Measurements from ENCODE around the gene KCNG4.

The KCNG4 gene

GRCh38 chr16:84247844-84248243 is 8.0 kb upstream of the KCNG4 start:
- no peaks in the 10 kb centered on the region for H3K4me1 ChIP-seq
- intact Hi-C loops (cut with DNase I; ENCODE audit: low total_unique reads), result no loop called here
- TF ChIP-seq, protein P1, sequence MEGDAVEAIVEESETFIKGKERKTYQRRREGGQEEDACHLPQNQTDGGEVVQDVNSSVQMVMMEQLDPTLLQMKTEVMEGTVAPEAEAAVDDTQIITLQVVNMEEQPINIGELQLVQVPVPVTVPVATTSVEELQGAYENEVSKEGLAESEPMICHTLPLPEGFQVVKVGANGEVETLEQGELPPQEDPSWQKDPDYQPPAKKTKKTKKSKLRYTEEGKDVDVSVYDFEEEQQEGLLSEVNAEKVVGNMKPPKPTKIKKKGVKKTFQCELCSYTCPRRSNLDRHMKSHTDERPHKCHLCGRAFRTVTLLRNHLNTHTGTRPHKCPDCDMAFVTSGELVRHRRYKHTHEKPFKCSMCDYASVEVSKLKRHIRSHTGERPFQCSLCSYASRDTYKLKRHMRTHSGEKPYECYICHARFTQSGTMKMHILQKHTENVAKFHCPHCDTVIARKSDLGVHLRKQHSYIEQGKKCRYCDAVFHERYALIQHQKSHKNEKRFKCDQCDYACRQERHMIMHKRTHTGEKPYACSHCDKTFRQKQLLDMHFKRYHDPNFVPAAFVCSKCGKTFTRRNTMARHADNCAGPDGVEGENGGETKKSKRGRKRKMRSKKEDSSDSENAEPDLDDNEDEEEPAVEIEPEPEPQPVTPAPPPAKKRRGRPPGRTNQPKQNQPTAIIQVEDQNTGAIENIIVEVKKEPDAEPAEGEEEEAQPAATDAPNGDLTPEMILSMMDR (IDR thresholded peaks at IDR 0.05), result no peak
- H3K27ac ChIP-seq, result no peak overlapping the region
- DNase-seq, result no peak
- H3K27me3 ChIP-seq, result peaks cover 0 to 6% of the 10 kb centered on the region in 2 donors
- H3K4me3 ChIP-seq, result no peak overlapping the region
- H3K36me3 ChIP-seq, result no peaks in the 10 kb centered on the region
- no peaks in the 10 kb centered on the region for H3K9me3 ChIP-seq

- intact Hi-C loops (cut with DNase I; ENCODE audit: low total_unique reads), result no loop called here
- TF ChIP-seq, protein P1 (IDR thresholded peaks at IDR 0.05), result no peak
- Histone ChIP-seq H3K36me3 (no peaks in the 10 kb centered on the region), H3K27ac (no peak overlapping the region), H3K9me3 (no peaks in the 10 kb centered on the region), H3K4me3 (no peak overlapping the region), H3K4me1 (no peaks in the 10 kb centered on the region), H3K27me3 (peaks cover 0 to 11% of the 10 kb centered on the region in 2 donors)
- no peak for DNase-seq
Observed at GRCh38 chr16:84247331-84247730, 7.5 kb upstream of the KCNG4 start.

DNA sequence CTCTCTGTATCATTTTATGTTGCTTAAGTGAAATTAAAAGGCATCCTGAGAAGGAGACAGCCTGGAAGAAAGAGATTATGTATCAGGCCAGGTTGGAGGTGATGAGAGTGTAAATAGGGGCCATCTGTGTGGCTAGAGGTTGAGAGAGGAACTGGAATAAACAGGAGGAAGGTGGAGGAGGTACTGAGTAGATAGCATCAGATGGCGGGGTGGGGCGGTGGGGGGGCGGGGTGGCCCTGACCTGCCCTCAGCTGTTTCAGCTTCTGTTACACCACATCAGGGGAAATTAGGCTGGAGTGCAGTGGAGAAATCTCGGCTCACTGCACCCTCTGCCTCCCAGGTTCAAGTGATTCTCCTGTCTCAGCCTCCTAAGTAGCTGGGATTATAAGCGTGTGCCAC is 6.9 kb upstream of the KCNG4 start:
- TF ChIP-seq, protein P1 (IDR thresholded peaks at IDR 0.05), result no peak
- DNase-seq, result no peak
- Histone ChIP-seq H3K9me3 (no peaks in the 10 kb centered on the region), H3K4me3 (no peak overlapping the region), H3K27me3 (peaks cover 0 to 15% of the 10 kb centered on the region in 2 donors), H3K36me3 (no peaks in the 10 kb centered on the region), H3K27ac (no peak overlapping the region), H3K4me1 (no peaks in the 10 kb centered on the region)
- intact Hi-C loops (cut with DNase I; ENCODE audit: low total_unique reads), result no loop called here

GRCh38 chr16:84245956-84246678 is 6.3 kb upstream of the KCNG4 start:
- H3K36me3 ChIP-seq, result no peaks in the 10 kb centered on the region
- intact Hi-C loops (cut with DNase I; ENCODE audit: low total_unique reads), result no loop called here
- no peak overlapping the region for H3K4me3 ChIP-seq
- DNase-seq, result no peak
- no peaks in the 10 kb centered on the region for H3K9me3 ChIP-seq
- no peaks in the 10 kb centered on the region for H3K4me1 ChIP-seq
- no peak overlapping the region for H3K27ac ChIP-seq
- TF ChIP-seq, protein P1 (IDR thresholded peaks at IDR 0.05), result no peak
- peaks cover 0 to 20% of the 10 kb centered on the region in 2 donors for H3K27me3 ChIP-seq

GRCh38 chr16:84244728-84245127 is 4.9 kb upstream of the KCNG4 start:
- Histone ChIP-seq H3K27me3 (peaks cover 0 to 26% of the 10 kb centered on the region in 2 donors), H3K27ac (no peak overlapping the region), H3K4me1 (peaks cover 0 to 2% (median 0%) of the 10 kb centered on the region in 4 donors), H3K4me3 (no peak overlapping the region), H3K9me3 (no peaks in the 10 kb centered on the region), H3K36me3 (no peaks in the 10 kb centered on the region)
- no peak for DNase-seq
- TF ChIP-seq, protein P1 (IDR thresholded peaks at IDR 0.05), result no peak
- intact Hi-C loops (cut with DNase I; ENCODE audit: low total_unique reads), result no loop called here

All from tibial artery (tissue), 4 donors.